Lower leg skin (tissue), 3 donors: ENCODE measurements around the gene CC2D2A.

ENCODE experiments used
- POLR2A ChIP-seq, 2 donors: fragments of 450-650 bp; IDR thresholded peaks; one replicate each; pipeline ENCODE4 v1.6.1; 2016 to 2017; ENCODE audit warnings: antibody characterized with exemption in 2 of 2, mild to moderate bottlenecking in 1 of 2, moderate library complexity in 1 of 2
- TF ChIP-seq, protein P1 (sequence below), 3 donors: fragments of 450-650 bp; IDR thresholded peaks; one replicate each; pipeline ENCODE4 v1.5.1; 2016; ENCODE audit warnings: antibody characterized with exemption in 3 of 3, mild to moderate bottlenecking in 3 of 3, moderate library complexity in 2 of 3

DNA sequence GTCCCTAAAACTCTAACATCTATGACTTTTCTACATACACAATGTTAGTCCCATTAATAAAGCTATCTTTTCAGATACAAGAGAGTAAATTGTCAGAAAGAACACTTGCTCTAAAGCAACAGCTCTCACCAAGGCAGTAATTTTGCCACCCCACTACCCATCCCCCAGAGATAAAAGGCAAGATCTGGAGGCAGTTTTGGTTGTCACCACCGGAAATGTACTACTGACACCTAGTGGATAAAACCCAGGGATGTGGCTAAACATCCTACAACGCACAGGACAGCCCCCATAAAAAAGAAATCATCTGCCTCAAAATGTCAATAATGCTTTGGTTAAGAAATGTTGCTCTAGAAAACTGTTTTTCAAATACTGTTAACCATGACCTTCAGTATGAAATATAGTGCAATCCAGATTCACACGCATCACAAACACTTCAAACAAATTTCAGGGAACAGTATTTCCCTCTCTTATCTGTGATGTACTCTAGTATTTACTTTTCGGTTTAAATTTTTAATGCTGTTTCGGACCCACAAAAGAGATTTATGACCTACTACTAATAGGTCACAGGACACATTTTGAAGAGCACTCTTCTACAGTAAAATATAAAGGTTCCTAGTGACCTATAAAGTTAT is 180.3 kb downstream of the CC2D2A start:
- TF ChIP-seq POLR2A (IDR thresholded peaks at IDR 0.05): no peak
- TF ChIP-seq, protein P1, sequence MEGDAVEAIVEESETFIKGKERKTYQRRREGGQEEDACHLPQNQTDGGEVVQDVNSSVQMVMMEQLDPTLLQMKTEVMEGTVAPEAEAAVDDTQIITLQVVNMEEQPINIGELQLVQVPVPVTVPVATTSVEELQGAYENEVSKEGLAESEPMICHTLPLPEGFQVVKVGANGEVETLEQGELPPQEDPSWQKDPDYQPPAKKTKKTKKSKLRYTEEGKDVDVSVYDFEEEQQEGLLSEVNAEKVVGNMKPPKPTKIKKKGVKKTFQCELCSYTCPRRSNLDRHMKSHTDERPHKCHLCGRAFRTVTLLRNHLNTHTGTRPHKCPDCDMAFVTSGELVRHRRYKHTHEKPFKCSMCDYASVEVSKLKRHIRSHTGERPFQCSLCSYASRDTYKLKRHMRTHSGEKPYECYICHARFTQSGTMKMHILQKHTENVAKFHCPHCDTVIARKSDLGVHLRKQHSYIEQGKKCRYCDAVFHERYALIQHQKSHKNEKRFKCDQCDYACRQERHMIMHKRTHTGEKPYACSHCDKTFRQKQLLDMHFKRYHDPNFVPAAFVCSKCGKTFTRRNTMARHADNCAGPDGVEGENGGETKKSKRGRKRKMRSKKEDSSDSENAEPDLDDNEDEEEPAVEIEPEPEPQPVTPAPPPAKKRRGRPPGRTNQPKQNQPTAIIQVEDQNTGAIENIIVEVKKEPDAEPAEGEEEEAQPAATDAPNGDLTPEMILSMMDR (IDR thresholded peaks at IDR 0.05): no peak
